PFSK-1 (cell line): Measurements from ENCODE around the gene GAMT.
A peak's percentile ranks its signal among the peaks of the same experiment; 100 is the strongest.

Experiments
- FOXP2 ChIP-seq: optimal IDR thresholded peaks from 2 replicates; pipeline ENCODE3; 2011; ENCODE audit warnings: borderline replicate concordance, control low read depth, inconsistent platforms; ENCODE audit not compliant: insufficient read depth; ENCODE audit errors: extremely low read length, extremely low read depth
- POLR2AphosphoS5 ChIP-seq: IDR thresholded peaks from 2 replicates; pipeline ENCODE4 v1.6.1; 2012; ENCODE audit warnings: low read depth, mild to moderate bottlenecking, control low read depth, low read length, moderate library complexity
- REST ChIP-seq, 2 experiments: IDR thresholded peaks; 2 replicates each; pipeline versions ENCODE4 v1.6.1 to v1.8.0; 2011 to 2012; ENCODE audit warnings: low read depth in 2 of 2, low read length in 2 of 2, control low read depth in 1 of 2, inconsistent platforms in 1 of 2, mild to moderate bottlenecking in 1 of 2, moderate library complexity in 1 of 2; ENCODE audit not compliant: insufficient read depth in 1 of 2
- SIN3A ChIP-seq: IDR thresholded peaks from 2 replicates; pipeline ENCODE4 v1.6.1; 2012; ENCODE audit warnings: mild to moderate bottlenecking, low read length, moderate library complexity, borderline replicate concordance; ENCODE audit not compliant: insufficient read depth
- TAF1 ChIP-seq: IDR thresholded peaks from 2 replicates; pipeline ENCODE4 v1.6.1; 2012; ENCODE audit warnings: low read length, control low read depth, borderline replicate concordance; ENCODE audit not compliant: insufficient read depth

The GAMT gene

GRCh38 chr19:1383312-1384084 is 17.8 kb downstream of the GAMT start, which contains the start of gene NDUFS7:
NDUFS7 (plus strand) TSS chr19:1383907; CDS start chr19:1383927, 20 bp downstream.
- 0 out of 2 replicates have a peak, but pooled peaks have one; percentile 48 for TF ChIP-seq POLR2AphosphoS5
- peak; percentile 88 for TF ChIP-seq TAF1
- peak; percentile 91 for TF ChIP-seq FOXP2
- TF ChIP-seq SIN3A: no peak; the same call in 1 of the 2 replicates

GRCh38 chr19:1383017-1383311 is 18.4 kb downstream of the GAMT start:
- no peak for TF ChIP-seq SIN3A
- TF ChIP-seq REST (IDR thresholded peaks at IDR 0.05; ENCODE audit: insufficient read depth in 1 of 2, low read depth in 2 of 2, low read length in 2 of 2): no peak
- no peak for TF ChIP-seq FOXP2
- TF ChIP-seq TAF1: no peak
- no peak for TF ChIP-seq POLR2AphosphoS5

GRCh38 chr19:1382250-1382649 is 19.1 kb downstream of the GAMT start:
- no peak for TF ChIP-seq POLR2AphosphoS5
- no peak for TF ChIP-seq TAF1
- no peak for TF ChIP-seq FOXP2
- no peak for TF ChIP-seq SIN3A
- TF ChIP-seq REST (IDR thresholded peaks at IDR 0.05; ENCODE audit: insufficient read depth in 1 of 2, low read depth in 2 of 2, low read length in 2 of 2): no peak

- no peak for TF ChIP-seq SIN3A
- no peak for TF ChIP-seq POLR2AphosphoS5
- TF ChIP-seq FOXP2: no peak
- no peak for TF ChIP-seq REST (IDR thresholded peaks at IDR 0.05; ENCODE audit: insufficient read depth in 1 of 2, low read depth in 2 of 2, low read length in 2 of 2)
- no peak for TF ChIP-seq TAF1
Measured at GRCh38 chr19:1379961-1380489, 21.3 kb downstream of the GAMT start.

- TF ChIP-seq FOXP2 (no peak), SIN3A (no peak), REST (IDR thresholded peaks at IDR 0.05; ENCODE audit: insufficient read depth in 1 of 2, low read depth in 2 of 2, low read length in 2 of 2) (no peak), TAF1 (no peak), POLR2AphosphoS5 (no peak)
Measured at GRCh38 chr19:1379126-1379905, 22.0 kb downstream of the GAMT start.
